Measurements from ENCODE around the gene ZNF23.

Gene ZNF23

GRCh38 chr16:71473891-71474290 is 11.8 kb upstream of the ZNF23 start:
- H3K4me3 ChIP-seq (ENCODE audit: low read depth, low read length) = no peak overlapping the region
- no peak for TF ChIP-seq CTCF (IDR thresholded peaks at IDR 0.05; ENCODE audit: low read depth, low read length, missing control alignments)
- no peak for DNase-seq (ENCODE audit: low read depth)

- no peak for TF ChIP-seq CTCF (IDR thresholded peaks at IDR 0.05; ENCODE audit: low read depth, low read length, missing control alignments)
These were observed 10.9 kb upstream of the ZNF23 start for GRCh38 chr16:71472931-71473330.

GRCh38 chr16:71472051-71472450 is 10.0 kb upstream of the ZNF23 start:
- DNase-seq (ENCODE audit: low read depth) = no peak
- no peak overlapping the region for H3K4me3 ChIP-seq (ENCODE audit: low read depth, low read length)
- no peak for TF ChIP-seq CTCF (IDR thresholded peaks at IDR 0.05; ENCODE audit: low read depth, low read length, missing control alignments)

More at GRCh38 chr16:71472931-71473330, 10.9 kb upstream of the ZNF23 start:
- H3K4me3 ChIP-seq (ENCODE audit: low read depth, low read length) = no peak overlapping the region
- DNase-seq (ENCODE audit: low read depth) = no peak

- TF ChIP-seq CTCF (IDR thresholded peaks at IDR 0.05; ENCODE audit: low read depth, low read length, missing control alignments) = no peak
- DNase-seq (ENCODE audit: low read depth) = no peak
- H3K4me3 ChIP-seq (ENCODE audit: low read depth, low read length) = no peak overlapping the region
These were observed 5.8 kb upstream of the ZNF23 start for GRCh38 chr16:71467810-71468209.

GRCh38 chr16:71464231-71464630 is 2.2 kb upstream of the ZNF23 start:
- TF ChIP-seq CTCF (IDR thresholded peaks at IDR 0.05; ENCODE audit: low read depth, low read length, missing control alignments) = no peak
- DNase-seq (ENCODE audit: low read depth) = no peak
- no peak overlapping the region for H3K4me3 ChIP-seq (ENCODE audit: low read depth, low read length)

GRCh38 chr16:71460941-71461340 is 1.1 kb downstream of the ZNF23 start:
- DNase-seq (ENCODE audit: low read depth) = no peak
- no peak for TF ChIP-seq CTCF (IDR thresholded peaks at IDR 0.05; ENCODE audit: low read depth, low read length, missing control alignments)
- H3K4me3 ChIP-seq (ENCODE audit: low read depth, low read length) = peak overlapping the region; percentile 100; the same call in 1 of the 2 replicates

- DNase-seq (ENCODE audit: low read depth) = no peak
- H3K4me3 ChIP-seq (ENCODE audit: low read depth, low read length) = no peak overlapping the region
- TF ChIP-seq CTCF (IDR thresholded peaks at IDR 0.05; ENCODE audit: low read depth, low read length, missing control alignments) = no peak
These were observed 1.8 kb downstream of the ZNF23 start for GRCh38 chr16:71460236-71460635.

Measured in GM12864 (cell line).